CD14-positive monocyte (primary cell): ENCODE data around the gene RSAD2. TPM values are rescaled to one million over a fixed set of nuclear protein-coding genes. Genes with fewer than 3 reads are reported as not detected.

Source experiments
- DNase-seq, 3 donors: peaks; one replicate each; pipeline ENCODE4 v3.0.0-alpha.2; 2011 to 2022
- H2AFZ ChIP-seq: 2 replicates; pipeline ENCODE4 v1.6.0; 2012; ENCODE audit warnings: mild to moderate bottlenecking, low read depth, low read length, inconsistent platforms; ENCODE audit not compliant: insufficient read depth, poor library complexity, severe bottlenecking
- H3K27ac ChIP-seq, 2 donors: 1 replicate in 1 of 2; 2 replicates in 1 of 2; pipeline ENCODE4 v1.5.1; 2012 to 2013; ENCODE audit warnings: low read length in 2 of 2, control low read depth in 1 of 2, inconsistent platforms in 1 of 2, low read depth in 1 of 2, mild to moderate bottlenecking in 1 of 2
- H3K27me3 ChIP-seq, 2 donors: one replicate each; pipeline versions ENCODE4 v1.6.0 to v1.6.1; 2011 to 2013; ENCODE audit warnings: low read length in 2 of 2; ENCODE audit not compliant: control insufficient read depth in 2 of 2, insufficient read depth in 2 of 2
- H3K36me3 ChIP-seq, 2 donors: replicated peaks in 1 of 2; 1 replicate in 1 of 2; 2 replicates in 1 of 2; pipeline versions ENCODE4 v1.5.1 to v1.6.1; 2012 to 2013; ENCODE audit warnings: low read length in 2 of 2, control low read depth in 1 of 2, inconsistent platforms in 1 of 2, mild to moderate bottlenecking in 1 of 2; ENCODE audit not compliant: insufficient read depth in 2 of 2, control insufficient read depth in 1 of 2
- H3K4me1 ChIP-seq, 2 donors: 1 replicate in 1 of 2; 2 replicates in 1 of 2; pipeline versions ENCODE4 v1.5.1 to v1.6.1; 2012 to 2013; ENCODE audit warnings: low read length in 2 of 2, control low read depth in 1 of 2, inconsistent platforms in 1 of 2, mild to moderate bottlenecking in 1 of 2, moderate library complexity in 1 of 2; ENCODE audit not compliant: insufficient read depth in 2 of 2, control insufficient read depth in 1 of 2
- H3K4me2 ChIP-seq: replicated peaks from 2 replicates; pipeline ENCODE3; 2012; ENCODE audit warnings: low read length, moderate library complexity, mild to moderate bottlenecking; ENCODE audit not compliant: poor library complexity, severe bottlenecking; ENCODE audit errors: extremely low read depth
- H3K4me3 ChIP-seq, 3 experiments: fragments of 200-600 bp in 1 of 3; sonication (generic) in 1 of 3; replicated peaks in 1 of 3; 1 replicate in 2 of 3; 2 replicates in 1 of 3; pipeline ENCODE4 v1.5.1; 2011 to 2013; ENCODE audit warnings: low read length in 3 of 3, mild to moderate bottlenecking in 3 of 3, control low read depth in 2 of 3, low read depth in 2 of 3, inconsistent platforms in 1 of 3, moderate library complexity in 1 of 3
- H3K79me2 ChIP-seq: 2 replicates; pipeline ENCODE4 v1.6.0; 2012; ENCODE audit warnings: mild to moderate bottlenecking, control low read depth, inconsistent platforms, low read length, moderate library complexity; ENCODE audit not compliant: insufficient read depth
- H3K9ac ChIP-seq: 2 replicates; pipeline ENCODE4 v1.6.0; 2017; ENCODE audit warnings: low read length, mild to moderate bottlenecking; ENCODE audit not compliant: insufficient read depth, poor library complexity, severe bottlenecking
- H3K9me3 ChIP-seq, 2 donors: replicated peaks in 1 of 2; 1 replicate in 1 of 2; 2 replicates in 1 of 2; pipeline versions ENCODE4 v1.5.1 to v1.6.1; 2012 to 2013; ENCODE audit warnings: low read length in 2 of 2, control low read depth in 1 of 2; ENCODE audit not compliant: control insufficient read depth in 1 of 2, insufficient read depth in 1 of 2
- H4K20me1 ChIP-seq: 2 replicates; pipeline ENCODE4 v1.6.0; 2012; ENCODE audit warnings: mild to moderate bottlenecking, low read length, control low read depth, moderate library complexity; ENCODE audit not compliant: insufficient read depth
- H3K27ac Mint-ChIP-seq, 7 donors: one replicate each; pipeline ENCODE4 v1.8.0; 2020; ENCODE audit warnings: mild to moderate bottlenecking in 7 of 7, mixed read lengths in 7 of 7, moderate library complexity in 6 of 7, inconsistent platforms in 2 of 7
- H3K27me3 Mint-ChIP-seq, 3 donors: one replicate each; pipeline ENCODE4 v1.8.0; 2021 to 2022; ENCODE audit warnings: low read depth in 3 of 3, mild to moderate bottlenecking in 3 of 3, mixed read lengths in 3 of 3, moderate library complexity in 3 of 3, inconsistent platforms in 1 of 3
- H3K36me3 Mint-ChIP-seq, 2 donors: one replicate each; pipeline ENCODE4 v1.8.0; 2020; ENCODE audit warnings: mixed read lengths in 2 of 2, inconsistent platforms in 1 of 2, mild to moderate bottlenecking in 1 of 2
- H3K4me1 Mint-ChIP-seq: one replicate; pipeline ENCODE4 v1.8.0; 2020; ENCODE audit warnings: mild to moderate bottlenecking, mixed read lengths
- H3K4me3 Mint-ChIP-seq, 2 donors: one replicate each; pipeline ENCODE4 v1.8.0; 2020; ENCODE audit warnings: mild to moderate bottlenecking in 2 of 2, mixed read lengths in 2 of 2, moderate library complexity in 1 of 2
- H3K9me3 Mint-ChIP-seq, 7 donors: one replicate each; pipeline ENCODE4 v1.8.0; 2020 to 2022; ENCODE audit warnings: mixed read lengths in 7 of 7, mild to moderate bottlenecking in 6 of 7, moderate library complexity in 6 of 7, inconsistent platforms in 2 of 7
- WGBS: methylation state at CpG from one replicate; pipeline ENCODE4 v1.1.5; 2013; ENCODE audit warnings: missing lambda C conversion rate; ENCODE audit not compliant: insufficient coverage; 5-methylcytosine and 5-hydroxymethylcytosine counted together
- intact Hi-C, 2 donors: fragments of 100-400 bp; cut with micrococcal nuclease; formaldehyde crosslinking; loops; one replicate each; pipeline versions ENCODE4 v1.15.0 to v1.15.1; 2023
- polyA plus RNA-seq, 3 donors: library from polyadenylated mRNA; depleted of rRNA in 1 of 3; unstranded in 2 of 3; stranded (reverse) in 1 of 3; fragments of 300-500 nt in 2 of 3; fragments of >200 nt in 1 of 3; fragmentation: Illumina TruSeq in 2 of 3; gene quantifications; 1 replicate in 2 of 3; 2 replicates in 1 of 3; pipeline ENCODE4 v1.2.3, GENCODE V29; 2012 to 2021
- TF ChIP-seq, protein P1 (sequence below): fragments of 200-600 bp; IDR thresholded peaks from one replicate; pipeline ENCODE4 v1.8.0; 2022; ENCODE audit warnings: antibody characterized with exemption, mild to moderate bottlenecking

The RSAD2 gene
- polyA plus RNA-seq, 3 donors = 6.0 to 12.6 (median 10.3) TPM

DNA sequence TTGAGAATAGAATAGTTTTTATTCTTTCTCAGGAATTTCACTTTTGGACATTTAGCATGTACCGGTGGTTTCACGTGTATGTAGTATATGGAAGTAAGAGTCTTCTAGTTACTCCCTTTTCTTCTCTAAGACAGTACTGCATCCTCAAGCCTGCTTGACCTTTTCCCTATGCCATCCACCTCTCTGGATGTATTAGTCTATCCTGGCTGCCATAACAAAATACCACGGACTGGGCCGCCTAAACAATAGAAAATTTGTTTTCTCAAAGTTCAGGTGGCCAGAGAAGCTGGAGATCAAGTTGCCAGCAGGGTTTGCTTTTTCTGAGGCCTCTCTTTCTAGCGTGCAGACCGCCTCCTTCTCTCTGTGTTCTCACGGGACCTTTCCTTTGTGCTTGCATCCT lies 10.6 kb upstream of the RSAD2 start:
- Mint-ChIP-seq H3K4me3 (peak overlapping the region in 1 of 2 donors; percentile 53), H3K4me1 (peaks cover 34% of the 10 kb centered on the region), H3K27me3 (no peaks in the 10 kb centered on the region), H3K27ac (no peak overlapping the region), H3K9me3 (peaks cover 0 to 4% (median 1%) of the 10 kb centered on the region in 7 donors), H3K36me3 (peaks cover 20 to 23% of the 10 kb centered on the region in 2 donors)
- peaks cover 10 to 16% of the 10 kb centered on the region in 2 donors for H3K36me3 ChIP-seq
- H3K27ac ChIP-seq = no peak overlapping the region
- peak overlapping the region in 1 of 3 experiments; percentile 92 for H3K4me3 ChIP-seq
- intact Hi-C loops = loop anchor here in 1 of 2 donors (5.0 kb wide), 1 partner anchor 40 kb away; no protein-coding TSS in a partner anchor
- TF ChIP-seq, protein P1, sequence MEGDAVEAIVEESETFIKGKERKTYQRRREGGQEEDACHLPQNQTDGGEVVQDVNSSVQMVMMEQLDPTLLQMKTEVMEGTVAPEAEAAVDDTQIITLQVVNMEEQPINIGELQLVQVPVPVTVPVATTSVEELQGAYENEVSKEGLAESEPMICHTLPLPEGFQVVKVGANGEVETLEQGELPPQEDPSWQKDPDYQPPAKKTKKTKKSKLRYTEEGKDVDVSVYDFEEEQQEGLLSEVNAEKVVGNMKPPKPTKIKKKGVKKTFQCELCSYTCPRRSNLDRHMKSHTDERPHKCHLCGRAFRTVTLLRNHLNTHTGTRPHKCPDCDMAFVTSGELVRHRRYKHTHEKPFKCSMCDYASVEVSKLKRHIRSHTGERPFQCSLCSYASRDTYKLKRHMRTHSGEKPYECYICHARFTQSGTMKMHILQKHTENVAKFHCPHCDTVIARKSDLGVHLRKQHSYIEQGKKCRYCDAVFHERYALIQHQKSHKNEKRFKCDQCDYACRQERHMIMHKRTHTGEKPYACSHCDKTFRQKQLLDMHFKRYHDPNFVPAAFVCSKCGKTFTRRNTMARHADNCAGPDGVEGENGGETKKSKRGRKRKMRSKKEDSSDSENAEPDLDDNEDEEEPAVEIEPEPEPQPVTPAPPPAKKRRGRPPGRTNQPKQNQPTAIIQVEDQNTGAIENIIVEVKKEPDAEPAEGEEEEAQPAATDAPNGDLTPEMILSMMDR = no peak
- no peaks in the 10 kb centered on the region for H3K27me3 ChIP-seq
- no peak overlapping the region for H3K9ac ChIP-seq
- peaks cover 10% of the 10 kb centered on the region for H3K79me2 ChIP-seq
- H3K4me1 ChIP-seq = peaks cover 23 to 27% of the 10 kb centered on the region in 2 donors
- DNase-seq = no peak
- no peak overlapping the region for H2AFZ ChIP-seq
- H3K4me2 ChIP-seq = no peak overlapping the region
- 100% methylated on average over 3 of the region's 7 CpGs for WGBS
- H3K9me3 ChIP-seq = no peaks in the 10 kb centered on the region
- no peaks in the 10 kb centered on the region for H4K20me1 ChIP-seq

DNA sequence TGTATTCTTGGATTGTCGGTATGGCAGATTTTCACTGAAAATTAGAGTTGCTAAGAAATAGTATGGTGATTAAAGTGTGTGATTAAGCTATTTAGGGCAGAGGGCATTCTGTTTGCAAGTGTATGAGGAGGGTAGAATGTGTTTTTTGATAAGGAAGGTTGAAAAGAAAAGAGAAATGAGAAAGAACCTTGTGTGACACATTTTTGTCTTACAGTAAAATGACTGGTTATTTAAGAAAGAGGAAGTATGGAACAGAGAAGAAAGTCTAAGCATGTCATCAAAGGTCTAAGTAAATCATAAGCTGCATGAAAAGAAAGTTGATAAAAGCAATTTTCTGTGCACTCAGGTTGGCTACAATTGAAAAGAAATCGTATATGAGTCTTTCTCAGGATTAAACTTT lies 5.2 kb upstream of the RSAD2 start:
- intact Hi-C loops = no loop called here
- H3K4me3 Mint-ChIP-seq = peak overlapping the region in 1 of 2 donors; percentile 77
- H3K27ac Mint-ChIP-seq = peak overlapping the region; percentile 46 to 88 (median 83)
- TF ChIP-seq, protein P1 = no peak
- H3K4me1 ChIP-seq = peaks cover 16 to 31% of the 10 kb centered on the region in 2 donors
- peak overlapping the region; percentile 13 for H2AFZ ChIP-seq
- no peaks in the 10 kb centered on the region for H3K27me3 Mint-ChIP-seq
- peak; percentile 28 to 50 (median 41) for DNase-seq
- H3K27ac ChIP-seq = peak overlapping the region in 1 of 2 donors; percentile 49
- peaks cover 0 to 5% (median 3%) of the 10 kb centered on the region in 7 donors for H3K9me3 Mint-ChIP-seq
- 69% methylated on average over 1 of the region's 2 CpGs for WGBS
- H3K4me1 Mint-ChIP-seq = peaks cover 31% of the 10 kb centered on the region
- H3K27me3 ChIP-seq = no peaks in the 10 kb centered on the region
- H3K9me3 ChIP-seq = no peaks in the 10 kb centered on the region
- H4K20me1 ChIP-seq = no peaks in the 10 kb centered on the region
- no peaks in the 10 kb centered on the region for H3K79me2 ChIP-seq
- no peak overlapping the region for H3K4me3 ChIP-seq
- peaks cover 11 to 14% of the 10 kb centered on the region in 2 donors for H3K36me3 Mint-ChIP-seq
- peak overlapping the region; percentile 6 for H3K4me2 ChIP-seq
- no peak overlapping the region for H3K9ac ChIP-seq
- no peaks in the 10 kb centered on the region for H3K36me3 ChIP-seq
